Urinary bladder (tissue), 4 donors: ENCODE measurements around the gene AFF1. TPM values are rescaled to one million over a fixed set of nuclear protein-coding genes. Genes with fewer than 3 reads are reported as not detected.
A peak's percentile ranks its signal among the peaks of the same experiment; 100 is the strongest.
"Not testable (repeated sequence)": the region's sequence is repeated elsewhere in the genome, so short reads cannot be mapped to it uniquely, and the experiment has no call there.

ENCODE experiments used
- DNase-seq: peaks from one replicate; pipeline ENCODE4 v3.0.0-alpha.2; 2015; ENCODE audit errors: extremely low spot score
- H3K27ac ChIP-seq: one replicate; pipeline ENCODE4 v1.5.1; 2013; ENCODE audit warnings: low read depth, mild to moderate bottlenecking, moderate library complexity
- H3K36me3 ChIP-seq: one replicate; pipeline ENCODE4 v1.6.1; 2013; ENCODE audit warnings: mild to moderate bottlenecking, moderate library complexity; ENCODE audit not compliant: insufficient read depth
- H3K4me1 ChIP-seq: one replicate; pipeline ENCODE4 v1.6.1; 2013; ENCODE audit warnings: mild to moderate bottlenecking, moderate library complexity; ENCODE audit not compliant: insufficient read depth
- H3K4me3 ChIP-seq: one replicate; pipeline ENCODE4 v1.5.1; 2013; ENCODE audit warnings: low read depth, low read length
- WGBS: extraction: QIAGEN DNeasy Blood & Tissue Kit; methylation state at CpG from one replicate; pipeline ENCODE4 v1.1.7; 2013; 5-methylcytosine and 5-hydroxymethylcytosine counted together
- polyA plus RNA-seq: library from polyadenylated mRNA; stranded (reverse); fragments of 200-250 nt; gene quantifications from one replicate; pipeline ENCODE4 v1.2.3, GENCODE V29; 2013
- total RNA-seq: library from RNA; depleted of rRNA; stranded (reverse); fragments of >200 nt; gene quantifications from one replicate; pipeline ENCODE4 v1.2.3, GENCODE V29; 2014
- donor health status: healthy with polysubstance abuse.
- donor health status: healthy.

Gene AFF1
- total and polyA plus RNA-seq, 2 donors: 22.8 to 32.8 TPM

DNA sequence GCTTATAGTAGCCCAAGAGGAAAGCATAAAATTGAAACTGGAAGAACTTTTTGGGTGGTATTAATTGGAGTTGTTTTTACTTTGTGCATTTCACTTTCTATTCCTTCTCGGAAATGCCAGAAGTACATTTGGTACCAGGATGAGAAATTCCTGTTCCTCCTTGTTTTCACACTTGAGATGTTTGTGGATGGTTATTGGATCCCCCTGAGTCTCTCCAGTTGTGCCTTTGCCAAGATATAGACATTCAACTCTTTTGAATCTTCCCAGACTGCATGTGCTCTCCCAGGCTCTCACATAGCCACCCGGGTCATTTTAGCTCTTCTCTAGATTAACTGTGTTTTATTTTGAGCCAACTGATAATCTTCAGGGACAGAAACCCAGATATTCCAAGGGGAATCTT is 120.5 kb downstream of the AFF1 start:
- Histone ChIP-seq H3K27ac (no peak overlapping the region), H3K4me1 (peaks cover 6% of the 10 kb centered on the region), H3K36me3 (no peaks in the 10 kb centered on the region), H3K4me3 (no peak overlapping the region)
- no peak for DNase-seq
- WGBS: 36% methylated on average over 2 of the region's 2 CpGs

DNA sequence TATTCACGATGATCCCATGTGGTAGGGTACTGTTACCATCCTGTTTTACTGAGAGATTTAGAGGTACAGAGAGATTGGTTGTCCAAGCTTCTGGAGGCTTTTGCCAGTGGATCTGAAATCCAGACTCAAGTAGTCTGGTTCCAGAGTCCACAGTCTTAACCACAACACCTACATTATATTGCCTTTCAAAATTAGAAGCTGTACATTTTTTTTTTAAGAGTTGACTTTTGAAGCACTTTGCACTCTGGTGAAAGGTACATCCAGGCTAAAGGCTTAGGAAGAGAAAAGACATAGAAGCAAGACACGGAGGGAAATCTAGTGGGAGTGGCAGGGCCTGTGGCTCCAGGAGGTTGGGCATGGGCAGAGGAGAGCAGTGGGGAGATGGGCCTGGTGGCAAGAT is 122.1 kb downstream of the AFF1 start:
- no peak for DNase-seq
- peak overlapping the region; percentile 25 for H3K27ac ChIP-seq
- H3K36me3 ChIP-seq: no peaks in the 10 kb centered on the region
- H3K4me1 ChIP-seq: peaks cover 6% of the 10 kb centered on the region
- no peak overlapping the region for H3K4me3 ChIP-seq
- WGBS: 87% methylated on average over 2 of the region's 2 CpGs

GRCh38 chr4:87057835-87058355 is 123.1 kb downstream of the AFF1 start:
- H3K4me1 ChIP-seq: peaks cover 6% of the 10 kb centered on the region
- no peak overlapping the region for H3K4me3 ChIP-seq
- H3K36me3 ChIP-seq: no peaks in the 10 kb centered on the region
- no peak overlapping the region for H3K27ac ChIP-seq
- no peak for DNase-seq
- WGBS: 39% methylated on average over 6 of the region's 6 CpGs

DNA sequence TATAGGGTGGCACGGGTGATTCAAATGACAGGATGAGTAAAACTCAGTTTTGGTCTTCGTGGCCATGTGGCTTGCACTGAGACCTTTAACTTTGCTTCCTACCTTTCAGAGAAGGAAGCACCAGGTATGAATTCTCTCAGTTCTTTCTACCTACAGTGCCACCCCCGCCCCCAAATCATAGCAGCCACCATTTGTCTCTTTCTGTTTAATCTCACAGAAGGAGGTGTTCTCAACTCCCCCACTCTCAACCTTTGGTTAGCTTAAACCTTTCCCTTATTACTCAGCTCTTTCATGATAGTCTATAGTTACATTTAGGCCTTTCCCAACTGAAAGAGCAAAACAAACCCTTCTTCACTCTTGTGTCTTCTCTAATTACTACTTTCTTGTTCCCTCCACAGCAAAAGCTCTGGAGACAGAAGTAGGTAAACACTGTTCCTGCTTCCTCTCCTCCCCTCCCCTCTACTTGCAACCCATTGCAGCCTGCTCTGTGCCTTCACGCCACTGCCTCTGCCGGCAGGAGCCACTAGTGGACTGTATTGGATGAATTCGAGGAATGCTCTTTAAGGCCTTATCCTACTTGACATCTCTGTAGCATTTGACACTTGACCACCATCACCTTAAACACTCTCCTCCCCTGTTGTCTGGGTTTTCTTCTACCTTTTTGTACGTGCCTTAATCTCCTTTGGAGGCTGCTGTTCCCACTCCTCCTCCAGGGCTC is 123.7 kb downstream of the AFF1 start:
- 65% methylated on average over 7 of the region's 7 CpGs for WGBS
- Histone ChIP-seq H3K4me3 (no peak overlapping the region), H3K27ac (peak overlapping the region; percentile 15), H3K36me3 (no peaks in the 10 kb centered on the region), H3K4me1 (peaks cover 4% of the 10 kb centered on the region)
- no peak for DNase-seq

DNA sequence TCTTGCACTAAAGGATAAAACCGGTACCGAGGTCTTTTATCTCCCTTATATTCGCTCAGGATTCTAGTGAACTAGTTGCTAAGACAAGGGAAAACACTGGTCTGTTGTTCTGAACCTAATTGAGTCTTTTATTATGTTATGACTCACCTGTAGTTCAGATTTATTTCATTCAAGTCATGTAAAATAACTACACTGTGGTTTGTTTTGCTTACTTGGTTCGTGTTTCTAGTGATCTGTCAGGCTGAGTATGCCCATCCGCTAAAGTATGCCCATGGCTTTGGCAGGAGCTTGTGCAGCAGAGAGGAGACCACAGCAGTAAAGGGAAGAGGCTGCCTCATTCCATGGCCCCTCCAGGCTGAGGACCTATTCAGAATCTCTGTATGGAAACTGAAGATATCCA is 126.1 kb downstream of the AFF1 start:
- Histone ChIP-seq H3K27ac (peak overlapping the region; percentile 53), H3K36me3 (no peaks in the 10 kb centered on the region), H3K4me3 (no peak overlapping the region), H3K4me1 (peaks cover 1% of the 10 kb centered on the region)
- no peak for DNase-seq
- whole genome bisulfite sequencing: 67% methylated on average over 5 of the region's 5 CpGs

DNA sequence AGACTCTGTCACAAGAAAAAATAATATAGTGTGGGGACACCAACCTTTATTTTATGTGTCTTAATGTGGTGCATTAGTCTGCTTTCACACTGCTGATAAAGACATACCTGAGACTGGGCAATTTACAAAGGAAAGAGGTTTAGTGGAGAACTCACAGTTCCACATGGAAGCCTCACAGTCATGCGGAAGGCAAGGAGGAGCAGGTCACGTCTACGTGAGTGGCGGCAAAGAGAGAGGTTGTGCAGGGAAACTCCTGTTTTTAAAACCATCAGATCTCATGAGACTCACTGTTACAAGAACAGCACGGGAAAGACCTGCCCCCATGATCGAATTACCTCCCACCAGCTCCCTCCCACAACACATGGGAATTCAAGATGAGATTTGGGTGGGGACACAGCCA is 130.2 kb downstream of the AFF1 start:
- Histone ChIP-seq H3K4me3 (no peak overlapping the region), H3K4me1 (no peaks in the 10 kb centered on the region), H3K27ac (no peak overlapping the region), H3K36me3 (no peaks in the 10 kb centered on the region)
- WGBS: 77% methylated on average over 6 of the region's 6 CpGs
- no peak for DNase-seq

- WGBS: 76% methylated on average over 4 of the region's 4 CpGs
- Histone ChIP-seq H3K36me3 (no peaks in the 10 kb centered on the region), H3K27ac (no peak overlapping the region), H3K4me3 (no peak overlapping the region), H3K4me1 (peaks cover 2% of the 10 kb centered on the region)
- DNase-seq: no peak
Observed at GRCh38 chr4:87066403-87067123, 131.8 kb downstream of the AFF1 start.

DNA sequence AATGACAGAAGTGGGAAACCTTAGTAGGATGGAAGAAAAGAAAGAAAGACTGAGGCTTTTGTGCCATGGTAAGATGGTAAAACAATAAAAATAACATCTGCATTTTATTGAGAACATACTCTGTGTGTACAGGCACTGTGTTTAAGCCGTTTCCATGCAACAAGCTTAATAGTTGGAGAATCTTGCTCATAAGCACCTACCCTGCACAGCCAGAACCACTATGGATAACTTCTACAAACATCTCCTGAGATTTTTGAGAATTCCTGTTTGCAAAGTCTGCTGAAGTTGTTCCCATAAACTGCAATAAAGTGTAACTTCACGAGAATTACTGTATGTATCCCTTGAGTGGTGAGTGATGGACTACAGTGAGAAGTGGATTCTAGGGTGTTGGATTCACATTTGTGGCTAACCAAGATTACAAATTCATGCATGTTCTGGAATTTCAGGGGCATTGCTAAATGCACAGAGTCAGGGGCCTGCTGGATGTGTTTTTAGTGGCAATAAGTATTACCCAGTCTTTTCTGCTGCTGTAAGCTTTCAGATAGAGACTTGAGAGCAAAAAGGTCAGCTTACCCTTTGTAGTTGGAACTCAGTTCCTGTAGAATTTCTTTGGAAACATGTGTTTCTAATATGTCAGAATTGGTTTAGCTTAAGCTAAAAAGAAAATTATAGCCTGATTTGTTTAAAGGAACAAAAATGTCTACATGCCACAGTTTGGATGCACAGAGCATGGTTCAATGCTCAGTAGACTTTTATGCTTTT is 132.5 kb downstream of the AFF1 start:
- Histone ChIP-seq H3K4me3 (no peak overlapping the region), H3K27ac (no peak overlapping the region), H3K4me1 (peaks cover 2% of the 10 kb centered on the region), H3K36me3 (no peaks in the 10 kb centered on the region)
- DNase-seq: no peak
- WGBS: 47% methylated on average over 2 of the region's 2 CpGs

DNA sequence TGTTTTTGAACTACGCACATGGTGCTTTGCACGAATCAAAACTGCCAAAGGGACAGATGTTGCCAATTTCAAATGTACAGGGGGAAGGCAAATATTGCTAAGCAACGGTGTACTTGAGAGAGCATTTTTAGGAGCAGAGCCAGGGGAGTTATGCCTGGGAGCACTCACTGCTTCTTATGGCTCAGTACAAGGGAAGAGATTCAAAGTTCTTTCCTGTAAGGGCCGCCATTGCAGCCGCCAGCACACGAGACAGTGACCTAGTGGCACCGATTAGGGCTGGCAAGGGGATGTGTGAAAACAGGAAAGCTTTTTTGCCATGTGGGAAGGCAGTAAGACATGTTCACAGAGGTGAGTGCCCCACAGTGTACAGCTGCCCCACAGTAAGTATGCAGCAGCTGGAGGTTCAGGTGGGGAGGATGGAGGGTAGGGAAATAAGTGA is 133.8 kb downstream of the AFF1 start:
- 37% methylated on average over 7 of the region's 7 CpGs for WGBS
- no peak for DNase-seq
- H3K4me1 ChIP-seq: peaks cover 2% of the 10 kb centered on the region
- no peaks in the 10 kb centered on the region for H3K36me3 ChIP-seq
- H3K4me3 ChIP-seq: no peak overlapping the region
- no peak overlapping the region for H3K27ac ChIP-seq

DNA sequence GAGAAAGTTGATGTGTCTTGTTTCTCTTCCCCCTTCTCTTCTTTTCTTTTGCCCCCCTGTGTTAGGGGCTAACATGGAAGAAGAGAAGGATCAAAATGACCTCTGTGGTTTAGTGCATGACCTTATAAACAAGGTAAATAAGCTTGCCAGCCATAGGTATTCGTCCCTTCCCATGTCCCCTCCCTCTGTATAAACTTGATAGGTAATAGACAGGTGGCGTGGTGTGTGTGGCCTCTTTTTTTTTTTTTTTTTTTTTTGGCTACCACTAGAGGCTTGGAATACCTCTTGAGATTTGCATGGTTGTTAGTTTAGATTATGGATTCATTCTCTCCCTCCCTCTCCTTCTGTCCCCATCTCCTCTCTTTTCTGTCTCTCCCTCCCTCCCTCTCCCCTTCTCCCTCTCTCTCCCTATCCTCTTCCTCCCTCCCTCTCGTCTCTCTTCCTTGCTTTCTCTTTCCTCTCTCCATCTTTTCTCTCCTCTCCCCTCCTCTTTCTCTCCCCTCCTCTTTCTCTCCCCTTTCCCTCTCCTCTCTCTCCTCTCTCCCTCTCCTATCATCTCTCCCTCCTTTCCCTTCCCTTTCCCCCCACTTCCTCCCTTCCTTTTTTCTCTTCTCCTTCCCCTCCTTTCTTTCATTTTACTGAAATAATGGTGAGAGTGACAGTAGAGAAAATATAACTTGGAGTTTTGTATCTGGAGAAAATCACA is 134.4 kb downstream of the AFF1 start:
- WGBS: 67% methylated on average over 3 of the region's 3 CpGs
- Histone ChIP-seq H3K4me3 (no peak overlapping the region), H3K27ac (no peak overlapping the region), H3K36me3 (no peaks in the 10 kb centered on the region), H3K4me1 (peaks cover 2% of the 10 kb centered on the region)
- DNase-seq: no peak

DNA sequence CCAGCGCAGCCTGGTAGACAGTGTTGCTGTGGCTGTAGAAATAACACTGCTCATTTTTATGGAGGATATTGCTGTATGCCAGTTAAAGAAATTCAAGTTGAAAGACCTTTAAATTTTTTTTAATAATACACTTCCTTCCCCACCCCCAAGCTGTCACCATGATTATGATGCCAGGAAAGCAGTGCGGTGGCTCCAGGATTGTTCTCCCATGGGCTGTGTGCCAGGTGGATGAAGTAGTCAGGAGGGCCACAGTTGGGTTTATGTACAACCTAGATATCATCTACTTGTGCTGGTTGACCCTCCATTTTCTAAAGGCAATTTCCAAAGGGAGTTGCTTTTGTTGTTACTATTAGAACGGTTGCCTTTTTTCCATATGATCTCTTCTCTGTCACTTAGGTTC is 136.6 kb downstream of the AFF1 start:
- Histone ChIP-seq H3K4me1 (peaks cover 2% of the 10 kb centered on the region), H3K4me3 (no peak overlapping the region), H3K27ac (no peak overlapping the region), H3K36me3 (no peaks in the 10 kb centered on the region)
- 77% methylated on average over 3 of the region's 3 CpGs for WGBS
- DNase-seq: no peak

GRCh38 chr4:87072545-87072944 is 137.7 kb downstream of the AFF1 start:
- H3K27ac ChIP-seq, DNase-seq, H3K4me1 ChIP-seq, H3K36me3 ChIP-seq, H3K4me3 ChIP-seq: not testable (repeated sequence)
- WGBS: 68% methylated on average over 10 of the region's 10 CpGs
